H1 (cell line): ENCODE results near the gene IL13RA1.

ENCODE experiments used
- JUND ChIP-seq: IDR thresholded peaks from 2 replicates; pipeline ENCODE4 v1.6.1; 2011; ENCODE audit warnings: mild to moderate bottlenecking, improper control_type of control experiment, low read length
- POLR2A ChIP-seq, 2 experiments: IDR thresholded peaks; 1 replicate in 1 of 2; 2 replicates in 1 of 2; pipeline ENCODE4 v1.6.1; 2011; ENCODE audit warnings: low read depth in 2 of 2, low read length in 2 of 2, mild to moderate bottlenecking in 2 of 2; ENCODE audit errors: control extremely low read depth in 1 of 2
- RBBP5 ChIP-seq: IDR thresholded peaks from 2 replicates; pipeline ENCODE4 v1.7.1; 2012; ENCODE audit warnings: low read depth, mild to moderate bottlenecking, inconsistent platforms, low read length, moderate library complexity, borderline replicate concordance
- SIRT6 ChIP-seq: IDR thresholded peaks from one replicate; pipeline ENCODE4 v1.7.1; 2012; ENCODE audit warnings: low read length, inconsistent platforms
- TEAD4 ChIP-seq: IDR thresholded peaks from 2 replicates; pipeline ENCODE4 v1.6.1; 2012; ENCODE audit warnings: low read depth, low read length, inconsistent platforms, mixed read lengths
- TF ChIP-seq, protein P1 (sequence below), 3 experiments: IDR thresholded peaks; 1 replicate in 2 of 3; 2 replicates in 1 of 3; pipeline versions ENCODE4 v1.5.1 to v1.6.1; 2011; ENCODE audit warnings: low read length in 3 of 3, mild to moderate bottlenecking in 3 of 3, inconsistent platforms in 2 of 3, low read depth in 1 of 3, moderate library complexity in 1 of 3; ENCODE audit not compliant: insufficient read depth in 1 of 3; ENCODE audit errors: control extremely low read depth in 1 of 3

DNA sequence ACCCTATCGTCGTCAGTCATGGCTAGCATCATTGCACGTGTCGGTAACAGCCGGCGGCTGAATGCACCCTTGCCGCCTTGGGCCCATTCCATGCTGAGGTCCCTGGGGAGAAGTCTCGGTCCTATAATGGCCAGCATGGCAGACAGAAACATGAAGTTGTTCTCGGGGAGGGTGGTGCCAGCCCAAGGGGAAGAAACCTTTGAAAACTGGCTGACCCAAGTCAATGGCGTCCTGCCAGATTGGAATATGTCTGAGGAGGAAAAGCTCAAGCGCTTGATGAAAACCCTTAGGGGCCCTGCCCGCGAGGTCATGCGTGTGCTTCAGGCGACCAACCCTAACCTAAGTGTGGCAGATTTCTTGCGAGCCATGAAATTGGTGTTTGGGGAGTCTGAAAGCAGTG, 97.8 kb downstream of the IL13RA1 start:
- TF ChIP-seq RBBP5: no peak
- TF ChIP-seq, protein P1, sequence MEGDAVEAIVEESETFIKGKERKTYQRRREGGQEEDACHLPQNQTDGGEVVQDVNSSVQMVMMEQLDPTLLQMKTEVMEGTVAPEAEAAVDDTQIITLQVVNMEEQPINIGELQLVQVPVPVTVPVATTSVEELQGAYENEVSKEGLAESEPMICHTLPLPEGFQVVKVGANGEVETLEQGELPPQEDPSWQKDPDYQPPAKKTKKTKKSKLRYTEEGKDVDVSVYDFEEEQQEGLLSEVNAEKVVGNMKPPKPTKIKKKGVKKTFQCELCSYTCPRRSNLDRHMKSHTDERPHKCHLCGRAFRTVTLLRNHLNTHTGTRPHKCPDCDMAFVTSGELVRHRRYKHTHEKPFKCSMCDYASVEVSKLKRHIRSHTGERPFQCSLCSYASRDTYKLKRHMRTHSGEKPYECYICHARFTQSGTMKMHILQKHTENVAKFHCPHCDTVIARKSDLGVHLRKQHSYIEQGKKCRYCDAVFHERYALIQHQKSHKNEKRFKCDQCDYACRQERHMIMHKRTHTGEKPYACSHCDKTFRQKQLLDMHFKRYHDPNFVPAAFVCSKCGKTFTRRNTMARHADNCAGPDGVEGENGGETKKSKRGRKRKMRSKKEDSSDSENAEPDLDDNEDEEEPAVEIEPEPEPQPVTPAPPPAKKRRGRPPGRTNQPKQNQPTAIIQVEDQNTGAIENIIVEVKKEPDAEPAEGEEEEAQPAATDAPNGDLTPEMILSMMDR (IDR thresholded peaks at IDR 0.05; ENCODE audit: control extremely low read depth in 1 of 3, insufficient read depth in 1 of 3, low read depth in 1 of 3, low read length in 3 of 3): no peak
- no peak for TF ChIP-seq POLR2A (IDR thresholded peaks at IDR 0.05; ENCODE audit: control extremely low read depth in 1 of 2, low read depth in 2 of 2, low read length in 2 of 2)
- TF ChIP-seq JUND: no peak
- no peak for TF ChIP-seq TEAD4
- TF ChIP-seq SIRT6: no peak
